Fibroblast of skin of right quadriceps (primary cell): Measurements from ENCODE around the gene NEUROG1.

Source experiments
- DNase-seq: peaks from one replicate; pipeline ENCODE4 v3.0.0-alpha.2; 2013

Gene NEUROG1

DNA sequence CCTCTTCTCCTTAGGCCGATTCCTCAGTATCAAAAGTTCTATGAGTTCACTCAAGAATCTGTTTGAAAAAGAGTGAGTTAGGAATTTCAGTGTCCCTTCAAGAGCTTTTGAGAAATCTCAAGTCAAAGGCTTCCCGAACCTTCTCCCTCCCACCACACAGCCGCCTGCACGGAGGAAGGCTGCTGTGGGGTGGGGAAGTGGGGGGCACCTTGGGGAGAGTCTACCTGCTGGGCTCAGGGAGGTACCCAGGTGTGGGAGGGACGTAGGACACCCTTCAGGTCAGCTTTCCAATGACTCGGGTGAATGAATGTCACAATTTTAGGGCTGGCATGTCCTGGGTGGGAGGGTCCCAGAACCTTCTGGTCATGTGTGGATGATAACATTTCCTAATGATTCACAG is 25.5 kb upstream of the NEUROG1 start:
- DNase-seq = no peak

DNA sequence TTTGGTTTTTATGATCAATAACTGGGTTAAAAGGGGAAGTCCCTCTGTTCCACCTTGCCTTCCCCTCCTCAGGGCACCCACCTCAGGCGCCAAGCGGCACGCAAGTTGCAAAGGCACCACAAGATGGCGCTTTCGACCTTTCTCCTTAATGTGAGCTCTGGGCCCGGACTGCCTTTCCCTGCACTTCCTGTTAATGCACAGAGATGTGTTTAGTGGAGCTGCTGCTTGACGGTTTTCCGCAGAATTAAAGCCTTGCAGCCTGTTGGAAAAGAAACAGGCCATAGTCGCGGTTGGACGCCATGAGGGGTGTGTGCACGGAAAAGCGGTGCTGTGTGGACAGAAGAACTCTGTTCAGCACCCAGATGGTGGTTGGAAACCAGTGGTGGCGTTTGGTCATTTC is 25.1 kb upstream of the NEUROG1 start:
- peak; percentile 76 for DNase-seq

DNA sequence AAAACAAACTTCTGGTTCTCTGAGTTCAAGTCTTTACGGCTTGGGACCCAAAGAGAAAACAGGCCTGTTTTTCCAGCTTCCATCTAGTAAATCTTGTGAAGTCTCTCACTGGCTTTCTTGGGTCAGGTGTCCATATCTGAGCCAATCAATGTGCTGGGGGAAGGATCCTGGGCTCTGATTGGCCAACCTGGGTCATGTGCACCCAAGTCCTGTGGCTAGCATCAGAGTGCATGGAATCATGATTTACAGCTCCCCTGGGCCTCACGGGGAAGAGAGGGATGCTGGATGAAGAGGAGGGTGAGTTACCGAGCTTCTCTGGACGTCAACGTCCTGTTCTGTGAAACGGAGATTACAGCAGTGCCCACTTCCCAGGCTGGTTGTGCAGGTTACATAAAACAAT is 23.6 kb upstream of the NEUROG1 start:
- no peak for DNase-seq

DNA sequence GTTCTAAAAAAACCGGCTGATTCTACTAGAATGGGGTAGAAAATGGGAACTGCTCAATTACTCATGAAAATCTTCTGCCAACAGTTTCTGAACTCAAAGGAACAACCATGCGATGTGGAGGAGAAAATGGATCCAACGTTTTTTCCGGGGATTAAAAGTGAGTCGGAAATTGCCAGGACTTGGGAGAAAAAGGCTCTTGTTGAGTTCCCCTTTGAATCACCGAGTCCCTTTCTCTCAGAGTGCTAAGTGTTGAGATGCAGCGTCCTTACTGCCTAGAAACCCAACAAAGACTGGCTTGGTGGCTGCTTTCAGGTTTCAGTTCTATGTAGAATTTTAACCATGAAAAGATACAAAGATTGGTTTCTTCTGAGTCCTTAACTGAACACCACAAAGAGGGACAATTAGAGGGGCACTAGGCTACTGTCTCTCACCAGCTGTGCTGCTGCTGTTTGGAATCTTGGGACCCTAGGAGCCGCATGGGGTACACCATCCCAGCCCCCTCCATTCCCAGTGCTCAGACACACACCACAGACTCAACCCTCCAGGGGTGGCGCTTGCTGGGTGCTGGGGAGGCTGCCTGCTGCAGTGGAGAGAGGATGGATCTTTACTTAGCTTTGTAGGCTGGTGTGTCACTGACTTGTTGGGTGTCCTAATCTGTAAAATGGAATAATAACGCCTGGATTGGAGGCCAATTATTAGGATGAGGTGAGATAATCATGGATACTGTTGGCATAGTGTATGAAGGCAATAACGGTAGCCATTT is 21.5 kb upstream of the NEUROG1 start:
- no peak for DNase-seq

DNA sequence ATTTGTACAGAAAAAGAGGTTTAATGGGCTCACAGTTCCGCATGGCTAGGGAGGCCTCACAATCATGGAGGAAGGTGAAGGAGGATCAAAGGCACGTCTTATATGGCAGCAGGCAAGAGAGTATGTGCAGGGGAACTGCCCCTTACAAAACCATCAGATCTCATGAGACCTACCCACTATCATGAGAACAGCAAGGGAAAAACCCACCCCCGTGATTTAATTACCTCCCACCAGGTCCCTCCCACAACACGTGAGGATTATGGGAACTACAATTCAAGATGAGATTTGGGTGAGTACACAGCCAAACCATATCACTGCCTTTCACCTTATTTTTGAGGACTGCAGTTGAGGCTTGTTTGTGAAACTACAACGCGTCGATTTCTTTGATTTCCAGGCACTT is 20.9 kb upstream of the NEUROG1 start:
- DNase-seq = no peak

DNA sequence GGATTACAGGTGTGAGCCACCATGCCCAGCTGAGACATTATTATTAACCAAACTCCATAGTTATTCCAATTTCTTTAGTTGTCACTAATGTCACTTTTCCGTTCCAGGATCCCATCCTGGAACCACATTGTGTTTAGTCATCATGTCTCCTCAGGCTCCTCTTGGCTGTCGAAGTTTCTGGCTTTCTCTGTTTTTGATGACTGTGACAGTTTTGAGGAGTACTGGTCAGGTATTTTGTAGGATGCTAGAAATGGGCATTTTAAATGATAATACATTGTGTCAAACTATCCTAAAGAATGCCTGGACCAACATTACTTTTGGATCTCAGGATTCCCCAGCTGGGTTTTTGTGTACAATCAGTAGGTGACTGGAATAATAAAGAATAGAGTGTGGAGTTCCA is 19.8 kb upstream of the NEUROG1 start:
- DNase-seq = no peak

DNA sequence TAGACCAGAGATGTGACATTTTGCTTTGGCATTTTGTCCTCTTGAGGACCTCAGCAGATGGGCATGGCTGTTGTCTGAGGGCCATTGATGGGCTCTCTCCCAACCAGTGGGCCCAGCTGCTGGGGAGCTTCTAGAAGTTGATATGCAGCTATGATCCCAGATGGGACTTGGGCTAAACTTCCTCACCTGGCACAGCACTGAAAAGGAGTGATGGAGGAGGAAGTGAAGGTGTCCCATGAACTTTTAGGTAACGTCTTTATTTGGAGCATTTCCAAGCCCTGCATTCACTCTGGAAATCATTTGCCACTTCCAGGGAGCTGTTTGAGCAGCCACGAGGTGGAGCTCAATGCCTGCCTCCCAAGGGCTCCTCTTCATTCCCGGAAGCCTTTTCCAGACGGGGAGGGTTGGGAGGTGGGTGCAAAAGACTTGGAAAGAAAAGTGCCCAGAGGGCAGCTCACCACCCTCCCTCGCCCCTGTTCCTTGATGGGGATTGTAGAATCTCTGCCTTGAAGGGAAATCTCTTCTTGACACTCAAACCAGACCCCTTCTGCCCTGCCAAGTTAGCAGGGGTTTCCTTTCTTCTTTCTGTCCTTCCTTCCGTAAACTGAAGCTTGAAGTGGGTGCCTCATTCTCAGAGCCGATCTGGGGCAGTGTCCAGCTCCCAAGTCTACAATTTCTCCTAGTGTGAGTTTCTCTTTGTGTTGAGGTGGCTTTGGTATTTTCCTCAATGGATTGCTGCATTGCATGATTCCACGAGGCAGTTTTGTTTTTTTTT is 18.1 kb upstream of the NEUROG1 start:
- peak; percentile 27 for DNase-seq

DNA sequence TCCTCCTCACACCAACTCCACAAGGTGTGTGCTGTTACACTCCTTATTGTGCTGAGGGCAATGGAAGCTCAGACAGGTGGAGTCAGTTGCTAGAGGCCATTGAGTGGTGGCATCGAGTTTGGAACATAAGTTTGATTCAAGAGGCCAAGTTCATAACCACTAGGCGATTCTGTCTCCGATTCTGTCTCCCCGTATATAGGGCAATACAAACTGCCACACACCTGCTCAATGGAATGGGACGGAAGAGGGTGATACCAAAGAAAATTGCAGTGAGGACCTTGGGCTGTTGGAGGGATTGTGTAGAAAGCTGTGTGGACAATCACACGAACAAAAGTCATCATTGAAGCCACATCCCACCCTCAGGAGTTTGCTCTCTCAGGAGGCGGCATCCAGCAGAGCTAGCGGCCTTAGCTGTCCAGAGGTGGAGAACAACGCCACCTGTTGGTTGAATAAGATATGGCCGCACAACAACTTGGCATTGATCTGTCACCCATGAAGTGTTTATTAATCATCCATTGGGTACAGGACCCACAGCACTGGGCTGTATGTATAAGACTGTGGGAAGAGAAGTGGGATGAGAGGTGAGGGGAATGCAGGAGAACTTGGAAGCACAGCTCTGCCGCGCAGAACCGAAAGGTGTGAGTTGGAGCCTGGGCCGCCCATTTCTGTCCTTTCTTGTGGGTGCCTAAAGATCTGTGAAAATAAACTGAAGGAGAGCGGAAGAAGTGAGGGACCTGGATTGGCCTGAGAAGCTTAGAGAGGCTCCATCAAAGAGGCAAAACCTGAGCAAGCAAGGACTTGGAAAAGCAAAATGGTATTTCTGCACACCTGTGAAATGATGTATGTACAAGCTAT is 16.1 kb upstream of the NEUROG1 start:
- DNase-seq = peak; percentile 62

DNA sequence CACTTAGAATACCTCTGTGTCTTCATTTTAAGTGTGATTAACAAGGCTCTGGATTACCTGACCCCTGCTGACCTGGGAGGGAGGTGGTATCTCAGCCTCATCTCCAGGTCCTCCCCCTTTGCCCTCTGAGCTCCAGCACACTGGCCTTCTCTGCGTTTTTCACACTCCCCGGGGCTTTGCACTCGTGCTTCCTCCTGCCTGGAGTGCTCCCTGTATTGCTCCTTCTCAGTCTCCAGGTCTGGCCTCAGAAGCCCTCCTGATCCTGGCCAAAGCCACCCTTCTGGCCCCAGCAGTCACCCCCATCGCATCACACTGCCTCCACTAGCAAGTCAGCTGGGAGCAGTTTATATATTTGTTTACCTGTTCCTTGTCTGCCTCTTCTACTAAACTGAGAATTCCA is 13.6 kb upstream of the NEUROG1 start:
- no peak for DNase-seq

DNA sequence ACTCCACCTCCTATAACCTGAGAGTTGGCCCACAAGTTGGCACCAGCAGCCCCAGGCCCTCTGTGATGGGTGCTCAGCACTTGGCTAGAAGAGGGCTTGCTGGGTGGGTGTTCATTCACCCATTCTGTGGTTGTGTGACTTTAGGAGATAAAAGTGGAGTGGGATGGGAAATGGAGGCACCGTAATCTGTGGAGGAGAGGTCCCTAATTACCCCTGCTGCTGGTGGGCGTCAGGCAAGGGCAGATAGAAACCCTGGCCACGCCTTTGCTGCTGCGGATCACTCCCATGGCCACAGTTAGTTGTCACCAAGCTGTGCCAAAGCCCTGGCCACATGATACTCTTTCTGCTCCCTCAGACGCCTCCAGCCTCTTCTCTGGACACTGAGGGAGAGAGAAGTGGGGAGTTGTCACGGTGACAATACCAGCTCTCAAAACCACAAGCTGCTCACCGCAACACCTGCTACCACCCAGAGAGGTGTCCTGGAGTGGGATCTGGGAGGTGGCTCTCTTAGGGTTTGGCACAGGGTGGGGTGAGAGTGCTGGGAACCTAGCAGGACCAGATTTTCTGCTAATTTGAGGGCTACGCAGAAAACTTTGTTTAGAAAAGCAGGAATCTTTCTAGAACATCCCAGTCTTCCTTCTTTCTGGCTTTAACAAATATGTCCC is 12.0 kb upstream of the NEUROG1 start:
- DNase-seq = no peak

DNA sequence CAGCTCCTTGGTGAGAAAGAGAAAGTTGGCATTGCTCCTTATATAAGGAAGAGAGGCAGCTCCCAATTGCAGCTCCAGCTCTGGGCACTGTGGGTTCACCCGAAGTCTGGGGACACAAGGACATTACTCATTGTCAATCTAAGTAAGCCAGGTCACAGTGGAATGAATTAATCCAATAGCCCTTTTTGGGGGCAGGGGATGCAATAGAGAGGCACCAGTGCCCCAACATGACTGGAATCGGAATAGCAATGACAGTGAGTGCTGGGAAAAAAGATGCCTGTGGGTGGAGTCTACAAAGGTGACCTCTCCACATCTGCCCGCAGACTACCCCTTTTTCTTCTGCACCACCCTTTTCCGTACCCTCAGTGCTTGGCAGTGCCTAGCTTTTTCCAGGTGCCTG is 11.1 kb upstream of the NEUROG1 start:
- DNase-seq = no peak

DNA sequence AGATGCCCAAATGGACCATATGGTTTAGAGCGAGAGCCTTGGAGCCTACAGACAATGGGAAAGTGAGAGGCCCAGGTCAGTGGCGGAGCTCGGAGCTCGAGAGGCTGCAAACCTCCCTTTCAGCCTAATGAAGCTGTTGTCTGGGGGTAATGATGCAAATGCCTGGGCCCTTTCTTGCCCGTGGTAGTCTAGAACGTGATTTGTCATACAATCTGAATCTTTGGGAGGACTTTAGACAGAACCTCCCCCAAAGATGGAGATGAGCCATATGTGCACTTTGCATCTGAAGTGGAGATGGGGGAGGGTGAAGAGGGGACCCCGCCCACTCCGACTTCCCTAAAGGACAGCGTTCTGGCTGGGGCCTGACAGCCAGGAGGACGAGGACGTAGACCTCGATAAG is 10.3 kb upstream of the NEUROG1 start:
- no peak for DNase-seq

DNA sequence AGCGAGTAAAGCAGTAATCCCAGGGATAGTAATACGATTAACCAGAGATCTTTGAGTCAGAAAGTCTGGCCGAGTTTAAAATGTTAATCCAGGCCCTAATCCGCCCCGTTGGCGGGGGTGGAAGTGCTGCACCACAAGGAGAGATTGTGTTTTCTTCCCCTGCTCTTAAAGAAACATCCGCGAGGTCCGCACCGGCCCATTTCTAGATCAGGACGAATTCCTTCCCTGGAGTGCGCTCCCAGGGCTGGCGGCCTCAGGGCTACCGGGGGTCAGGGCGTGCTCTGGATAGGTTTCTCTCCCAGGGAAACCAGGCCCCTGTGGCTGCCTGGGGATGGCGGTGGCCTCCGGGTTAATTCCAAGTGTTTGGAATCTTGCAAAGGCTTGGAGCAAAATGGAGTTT is 9.3 kb upstream of the NEUROG1 start:
- no peak for DNase-seq

DNA sequence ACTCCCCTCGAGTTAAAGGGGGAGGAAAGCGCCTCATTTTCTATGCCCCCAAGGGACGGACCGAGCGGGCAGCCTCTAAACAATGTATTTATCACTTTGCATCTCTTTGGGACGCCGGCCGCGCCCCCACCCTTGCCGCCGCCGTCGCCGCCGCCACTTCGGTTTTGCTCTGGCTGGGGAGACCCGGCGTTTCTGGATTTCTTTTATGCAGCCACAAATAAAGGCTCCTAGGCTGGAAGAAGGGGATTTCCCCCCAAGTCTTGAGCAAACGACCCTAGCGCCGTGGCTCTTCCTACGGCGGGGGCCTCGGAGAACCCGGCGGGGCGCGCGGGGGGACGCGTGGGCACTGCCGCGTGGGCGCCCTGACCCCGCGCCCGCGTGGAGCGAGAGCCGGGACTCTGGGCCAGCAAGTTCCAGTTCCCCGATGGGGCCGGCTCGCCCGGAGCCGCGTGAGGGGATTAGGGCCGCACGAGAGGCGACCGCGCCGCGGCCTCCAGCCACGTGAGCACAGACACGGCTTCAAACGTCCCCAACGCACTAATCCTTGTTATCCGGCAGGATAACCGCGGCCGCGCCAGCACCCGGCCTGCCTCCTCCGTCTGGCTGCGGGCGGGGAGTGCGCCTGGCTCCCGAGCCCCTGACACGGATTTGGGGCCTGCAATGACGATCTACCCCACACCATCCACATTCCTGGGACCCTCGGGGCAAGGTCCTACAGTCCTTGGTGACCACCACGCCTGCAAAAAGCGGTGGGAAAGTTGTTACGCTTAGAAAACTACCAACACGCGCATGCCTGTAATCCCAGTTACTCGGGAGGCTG is 7.9 kb upstream of the NEUROG1 start:
- DNase-seq = no peak

DNA sequence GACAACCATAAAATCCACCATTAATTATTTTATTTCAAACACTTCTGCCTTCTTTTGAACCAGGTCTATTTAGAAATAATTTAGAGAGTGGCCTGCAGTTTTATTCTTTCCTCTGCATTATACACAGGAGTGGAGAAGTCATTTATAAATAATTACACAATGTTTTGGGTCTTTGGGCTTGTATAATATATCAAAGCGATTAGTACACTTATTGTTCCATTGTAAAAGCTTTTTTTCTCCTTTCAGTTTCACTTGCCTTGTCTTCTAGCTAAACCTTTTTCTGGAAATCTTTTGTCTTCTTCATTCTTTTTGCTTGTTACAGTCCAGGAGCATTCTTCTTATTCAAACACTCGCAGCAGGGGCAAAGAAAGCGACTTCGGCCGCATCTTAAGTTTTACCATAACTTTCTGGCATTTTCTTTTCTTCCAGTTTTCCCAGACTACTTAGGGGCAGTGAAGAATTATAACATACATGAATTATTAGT is 7.3 kb upstream of the NEUROG1 start:
- DNase-seq = no peak

DNA sequence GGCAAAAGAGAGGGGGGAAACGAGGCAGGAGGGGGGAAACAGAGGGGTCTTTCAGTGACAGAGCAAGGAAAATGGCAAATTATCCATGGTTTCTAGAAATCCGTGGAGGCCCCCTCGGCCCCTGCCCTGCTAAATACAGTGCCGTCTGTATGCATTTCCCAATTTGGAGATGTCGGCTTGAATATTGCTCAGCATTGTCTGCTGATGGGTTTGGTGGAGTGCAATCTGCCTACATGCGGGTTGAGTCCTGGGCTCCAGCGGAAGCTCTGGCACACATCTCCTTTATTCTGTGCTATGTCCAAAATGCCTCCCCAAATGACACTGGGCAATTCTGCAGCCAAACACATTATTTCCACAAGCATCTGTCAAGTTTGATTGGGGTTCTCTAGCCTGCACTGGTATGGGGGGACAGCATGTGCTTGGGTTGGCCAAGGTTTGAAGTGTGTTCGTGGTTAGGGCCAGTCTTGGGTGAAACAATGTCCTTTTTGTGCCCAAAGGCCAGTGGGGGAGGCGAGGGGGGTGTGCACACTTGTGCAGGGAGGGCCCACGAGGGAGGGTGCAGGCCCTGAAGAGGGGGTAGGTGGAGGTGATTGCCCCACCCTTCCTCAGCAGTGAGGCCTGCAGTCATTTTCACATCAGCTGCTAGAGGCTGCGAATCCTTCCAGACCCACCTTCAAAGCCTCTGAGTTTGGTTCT is 6.2 kb upstream of the NEUROG1 start:
- DNase-seq = no peak

DNA sequence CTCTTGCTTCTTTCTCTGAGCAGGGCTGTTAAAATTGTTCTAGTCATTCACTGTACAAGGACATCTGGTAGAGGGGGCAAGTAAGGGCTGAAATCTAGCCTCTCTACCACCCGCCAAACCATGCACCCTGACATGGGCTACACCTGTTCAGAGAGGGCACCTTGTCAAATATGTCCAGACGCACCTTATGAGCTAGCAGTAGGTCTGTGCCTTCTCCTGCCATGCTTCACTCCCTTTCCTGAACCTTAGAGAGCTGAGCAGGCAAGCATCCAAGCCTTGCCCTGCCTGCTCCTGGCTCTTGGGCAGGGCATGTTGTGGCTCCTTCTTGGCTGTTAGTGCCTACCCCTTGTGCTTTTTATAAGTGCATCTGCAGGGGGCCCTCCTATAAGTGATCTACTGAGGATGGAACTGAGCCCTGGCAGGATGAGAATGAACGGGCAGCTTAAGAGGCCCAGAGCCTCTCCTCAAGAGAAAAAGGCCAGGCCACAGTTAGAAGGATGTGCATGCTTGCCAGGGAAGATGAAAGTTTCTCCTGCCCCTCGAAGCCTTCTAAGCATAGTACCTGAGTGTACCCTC is 3.8 kb upstream of the NEUROG1 start:
- DNase-seq = no peak

DNA sequence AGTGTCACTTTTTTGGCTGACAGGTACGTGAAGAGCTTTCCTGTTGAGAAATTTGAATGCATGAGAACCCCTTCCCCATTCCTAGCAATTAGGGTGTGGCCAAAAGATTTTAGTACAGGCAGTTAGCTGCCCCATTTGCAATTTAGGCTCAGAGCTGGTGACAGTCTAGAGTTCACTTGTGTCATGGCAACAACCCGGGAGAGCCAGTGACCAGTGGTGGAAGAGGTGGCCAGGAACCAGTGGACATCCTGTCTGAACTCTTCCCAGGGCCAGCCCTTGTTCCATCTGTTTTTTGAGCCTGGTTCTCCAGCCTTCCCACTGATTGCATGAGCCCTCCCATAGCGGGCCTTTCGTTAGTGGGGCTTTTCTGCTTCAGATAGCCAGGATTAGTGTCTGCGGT is 2.5 kb upstream of the NEUROG1 start:
- DNase-seq = no peak

DNA sequence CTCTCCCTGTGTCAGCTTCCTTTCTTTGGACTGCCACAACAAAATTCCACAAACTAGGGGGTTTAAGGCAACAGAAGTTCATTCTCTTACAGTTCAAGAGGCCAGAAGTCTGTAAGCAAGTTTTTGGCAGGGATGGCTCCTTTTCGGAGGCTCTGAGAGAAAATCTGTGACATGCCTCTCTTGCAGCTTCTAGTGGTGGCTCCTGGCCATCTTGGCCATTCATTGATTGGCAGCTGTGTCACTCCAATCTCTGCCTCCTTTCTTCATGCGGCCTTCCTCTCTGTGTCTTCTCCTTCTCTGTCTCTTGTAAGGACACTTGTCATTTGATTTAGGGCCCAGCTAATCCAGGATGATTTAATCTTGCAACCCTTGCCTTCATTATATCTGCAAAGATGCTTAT is 2.0 kb upstream of the NEUROG1 start:
- no peak for DNase-seq

DNA sequence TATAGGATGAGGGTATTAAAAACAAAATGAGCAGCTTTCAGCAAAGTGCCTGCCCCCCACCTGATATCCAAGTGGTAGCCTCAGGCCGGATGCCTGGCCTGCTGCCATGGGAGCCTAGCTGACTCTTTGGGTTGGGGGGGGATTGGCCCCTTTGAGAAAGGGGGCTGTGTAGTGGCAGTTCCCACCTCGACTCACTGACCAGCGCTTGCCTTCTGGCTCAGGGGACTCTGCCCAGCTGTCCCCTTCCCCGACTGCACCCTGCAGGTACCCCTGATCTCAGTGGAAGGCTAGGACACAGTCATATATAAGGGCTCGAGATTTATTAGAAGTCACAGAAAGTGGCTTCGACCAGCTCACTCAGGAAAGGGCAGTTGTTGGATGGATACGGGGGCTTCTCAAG is 1.5 kb upstream of the NEUROG1 start:
- DNase-seq = no peak

DNA sequence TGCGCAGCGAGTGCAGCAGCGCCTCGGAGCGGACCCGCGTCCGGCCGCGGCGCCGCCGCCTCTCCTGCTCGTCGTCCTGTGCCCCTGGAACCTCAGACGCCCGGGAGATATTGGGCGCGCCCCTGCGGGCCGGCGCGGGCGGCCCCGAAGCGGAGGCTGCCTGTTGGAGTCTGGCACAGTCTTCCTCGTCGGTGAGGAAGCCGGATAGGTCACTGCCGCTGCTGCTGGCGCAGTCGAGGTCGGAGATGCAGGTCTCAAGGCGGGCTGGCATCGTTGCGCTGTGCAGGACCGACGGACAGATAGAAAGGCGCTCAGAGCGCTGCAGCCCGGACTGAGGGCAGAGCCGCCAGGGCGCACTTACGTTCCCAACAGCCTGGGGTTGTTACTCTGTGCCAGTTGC is 344 bp downstream of the NEUROG1 start:
- DNase-seq = no peak
